HG03460 (cell line): ENCODE data around the gene PI3.

Experiments
- ATAC-seq: cut with Tn5 transposase; IDR thresholded peaks from one replicate; pipeline ENCODE4 v1.9.1; 2021; ENCODE audit not compliant: unreplicated experiment

PI3 gene

GRCh38 chr20:45183084-45183483 lies 8.4 kb downstream of the PI3 start:
- ATAC-seq, result no peak

- no peak for ATAC-seq
These were observed 13.0 kb downstream of the PI3 start for GRCh38 chr20:45187693-45188092.

GRCh38 chr20:45189067-45189609 lies 14.4 kb downstream of the PI3 start:
- no peak for ATAC-seq

DNA sequence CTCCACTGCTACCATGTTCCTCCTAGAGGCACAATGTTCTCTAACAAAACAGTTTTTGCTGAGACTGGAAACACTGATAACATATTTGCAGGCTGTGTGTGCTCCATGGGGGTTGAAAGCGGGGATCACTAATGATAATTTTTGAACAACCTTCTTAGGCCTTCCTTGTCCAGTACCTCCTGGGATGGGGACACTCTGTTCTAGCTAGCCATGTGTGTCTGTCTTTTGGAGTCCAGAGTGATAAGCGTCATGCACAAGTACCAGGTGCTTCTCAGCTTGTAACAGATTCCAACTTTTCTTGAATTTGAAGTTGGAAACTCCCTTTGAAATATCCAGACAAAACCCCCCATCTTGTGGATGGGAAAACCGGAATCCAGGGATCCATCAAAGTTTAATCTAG lies 15.2 kb downstream of the PI3 start:
- ATAC-seq, result no peak

DNA sequence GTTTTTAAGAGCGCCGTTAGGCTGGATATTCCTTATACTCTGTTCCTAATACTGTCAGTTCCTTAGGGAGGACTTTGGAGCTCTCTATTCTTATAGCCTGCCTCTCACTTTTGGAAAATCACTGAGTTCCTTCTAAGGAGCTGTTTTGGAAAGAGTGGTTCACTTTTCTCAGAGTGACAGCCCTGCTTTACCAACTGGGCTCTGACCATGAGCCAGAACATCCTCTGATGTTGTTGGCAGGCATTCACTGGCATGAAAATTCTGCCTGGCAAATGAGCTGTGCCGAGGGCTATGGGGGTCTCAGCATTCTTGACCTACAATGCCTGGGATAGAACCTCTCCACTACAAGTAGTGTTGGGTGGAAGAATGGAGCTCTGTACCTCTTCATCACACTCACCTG lies 17.2 kb downstream of the PI3 start:
- ATAC-seq, result no peak

GRCh38 chr20:45193331-45193730 lies 18.6 kb downstream of the PI3 start:
- ATAC-seq, result no peak

- no peak for ATAC-seq
These were observed 32.0 kb downstream of the PI3 start, which contains the start of gene SEMG1 for GRCh38 chr20:45206725-45207124. Gene SEMG1, plus strand, starts transcription at chr20:45207033. Its CDS starts 21 bp downstream, at chr20:45207054.

DNA sequence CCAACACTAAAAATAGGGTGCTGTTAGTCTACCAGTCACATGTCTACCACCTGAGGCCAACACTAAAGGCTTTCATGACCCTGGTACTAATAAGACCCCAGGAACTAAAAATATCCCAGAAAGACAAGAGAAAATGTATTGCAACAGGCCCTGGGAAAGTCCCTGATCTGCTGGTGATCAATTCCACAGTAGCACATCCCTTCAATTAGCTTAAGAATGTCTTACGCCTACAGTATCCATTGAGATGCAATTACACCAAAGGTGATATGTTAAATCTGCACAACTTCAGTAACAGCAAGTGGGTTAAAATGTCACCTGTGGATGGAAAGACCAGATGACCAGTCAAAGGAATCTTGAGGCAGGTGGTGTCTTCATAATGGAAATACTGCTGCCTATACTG lies 35.2 kb downstream of the PI3 start:
- no peak for ATAC-seq

DNA sequence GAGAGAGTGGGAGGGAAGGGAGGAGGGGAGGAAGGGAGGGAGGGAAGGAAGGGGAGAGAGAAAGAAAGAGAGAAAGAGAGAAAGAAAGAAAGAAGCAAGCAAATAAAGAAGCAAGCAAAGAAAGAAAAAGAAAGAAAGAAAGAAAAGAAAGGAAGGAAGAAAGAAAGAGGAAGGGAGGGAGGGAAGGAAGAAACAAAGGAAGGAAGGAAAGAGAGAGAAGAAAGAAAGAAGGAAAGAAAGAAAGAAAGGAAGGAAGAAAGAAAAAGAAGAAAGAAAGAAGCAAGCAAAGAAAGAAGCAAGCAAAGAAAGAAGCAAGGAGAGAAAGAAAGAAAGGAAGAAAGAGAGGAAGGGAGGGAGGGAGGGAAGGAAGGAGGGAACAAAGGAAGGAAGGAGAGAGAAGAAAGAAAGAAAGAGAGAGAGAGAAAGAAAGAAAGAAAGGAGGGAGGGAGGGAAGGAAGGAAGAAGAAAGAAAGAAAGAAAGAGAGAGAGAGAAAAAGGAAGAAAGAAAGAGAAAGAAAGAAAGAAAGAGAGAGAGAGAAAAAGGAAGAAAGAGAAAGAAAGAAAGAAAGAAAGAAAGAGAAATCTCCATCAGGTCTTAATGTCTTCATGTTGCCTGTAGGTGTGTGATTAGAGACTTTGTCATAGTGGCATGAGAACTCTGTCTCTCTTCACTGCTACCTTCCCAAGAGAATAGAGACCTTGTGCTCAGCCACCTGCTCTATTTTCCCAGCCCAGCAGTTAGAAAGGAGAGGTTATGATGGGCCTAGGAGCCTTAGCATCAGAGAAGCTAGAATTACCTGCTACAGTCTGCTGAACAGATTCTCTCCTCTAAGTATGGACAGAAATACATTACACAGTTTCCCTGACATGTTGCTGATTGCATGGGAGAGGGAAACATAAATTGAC lies 37.1 kb downstream of the PI3 start:
- no peak for ATAC-seq

DNA sequence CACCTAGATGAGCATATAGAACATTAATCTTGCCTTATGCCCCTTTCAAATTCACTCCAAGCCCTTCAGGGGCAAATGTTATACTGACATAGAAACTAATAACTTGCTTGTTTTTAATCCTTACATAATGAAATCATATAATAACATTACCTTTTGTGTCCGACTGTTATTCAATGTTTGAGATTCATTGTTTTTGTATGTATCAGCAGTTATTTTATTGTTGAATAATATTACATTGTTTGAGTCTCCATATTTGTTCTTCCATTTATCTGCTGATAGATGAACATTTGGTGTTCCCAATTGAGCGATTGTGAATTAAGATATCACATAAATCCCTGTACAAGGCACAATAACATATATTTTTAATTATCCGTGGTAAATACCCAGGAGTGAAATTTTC lies 38.1 kb downstream of the PI3 start:
- no peak for ATAC-seq

DNA sequence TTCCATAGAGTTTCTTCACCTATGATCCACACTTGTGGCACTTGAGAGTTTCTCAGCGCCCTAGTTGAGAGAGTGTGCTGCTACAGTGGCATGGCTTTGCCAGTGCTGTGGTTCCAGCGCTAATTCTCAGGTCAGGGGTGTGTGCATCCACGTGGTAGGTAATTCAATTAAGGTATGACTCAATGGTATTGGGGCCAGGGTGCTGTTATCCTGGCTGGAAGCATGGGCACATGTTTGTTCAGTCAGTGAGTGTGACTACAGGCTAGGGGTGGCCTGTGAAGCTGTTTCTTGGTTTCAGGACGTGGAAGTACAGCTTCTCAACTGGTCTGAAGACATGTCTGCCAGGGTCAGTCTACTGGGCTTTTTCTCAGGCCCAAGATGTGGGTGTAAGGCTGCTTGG lies 43.4 kb downstream of the PI3 start:
- ATAC-seq, result no peak

- no peak for ATAC-seq
These were observed 43.9 kb downstream of the PI3 start for GRCh38 chr20:45218636-45219035.

DNA sequence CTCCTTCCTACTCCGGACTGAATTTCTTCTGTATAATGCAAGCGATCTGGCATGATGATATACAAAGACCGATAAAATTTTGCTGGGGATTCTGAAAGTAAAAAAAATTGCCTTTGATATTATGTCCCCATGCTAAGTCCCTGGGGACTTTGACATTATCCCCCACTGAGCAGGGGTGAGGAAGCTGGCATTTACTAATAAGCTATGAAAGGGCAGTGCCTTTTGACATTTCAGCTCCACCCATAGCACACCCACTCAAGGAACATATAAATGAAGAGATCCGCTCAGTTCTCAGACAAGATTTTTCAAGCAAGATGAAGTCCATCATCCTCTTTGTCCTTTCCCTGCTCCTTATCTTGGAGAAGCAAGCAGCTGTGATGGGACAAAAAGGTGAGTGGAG lies 46.4 kb downstream of the PI3 start, which contains the start of gene SEMG2:
Gene SEMG2 (plus strand): TSS at position 298 of the 400 bp plus-strand sequence. CDS start 17 bp downstream, at position 315.
- no peak for ATAC-seq

- ATAC-seq, result no peak
These were observed 48.4 kb downstream of the PI3 start for GRCh38 chr20:45223136-45223535.
